Dedifferentiated amniotic fluid mesenchymal stem cell (primary cell): ENCODE data around the gene DUSP2.
"Not testable (repeated sequence)": the region's sequence is repeated elsewhere in the genome, so short reads cannot be mapped to it uniquely, and the experiment has no call there.

Experiments
- DNase-seq: peaks from one replicate; pipeline ENCODE4 v3.0.0-alpha.2; 2016; ENCODE audit errors: extremely low spot score

The DUSP2 gene

DNA sequence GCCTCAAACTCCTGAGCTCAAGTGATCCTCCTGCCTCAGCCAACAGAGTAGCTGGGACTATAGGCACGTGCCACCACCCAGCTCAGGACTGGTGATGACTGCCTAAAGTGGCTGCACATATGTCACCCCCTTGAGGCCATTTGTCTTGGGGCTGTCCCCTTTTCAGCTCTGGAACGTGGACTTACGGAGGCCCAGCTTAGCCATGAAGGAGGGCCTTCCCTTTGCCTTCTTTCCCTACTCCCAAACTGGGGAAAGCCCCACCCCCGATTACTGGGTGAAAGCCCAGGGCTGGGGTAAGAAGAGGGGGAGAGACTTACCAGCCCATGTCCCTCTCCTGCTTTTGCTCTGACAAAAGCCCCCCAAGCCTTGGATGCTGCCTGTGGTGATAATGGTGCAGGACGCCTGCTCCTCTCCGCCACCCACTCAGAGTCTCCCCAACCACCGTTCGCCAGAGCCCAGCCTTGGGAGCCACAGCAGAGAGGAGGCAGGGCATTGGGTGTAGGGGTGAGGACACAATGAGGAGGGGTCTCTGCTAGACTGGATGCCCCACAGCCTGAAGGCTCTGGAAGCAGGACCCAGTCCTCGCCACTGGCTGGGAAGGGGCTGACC lies 2.5 kb upstream of the DUSP2 start:
- no peak for DNase-seq

DNA sequence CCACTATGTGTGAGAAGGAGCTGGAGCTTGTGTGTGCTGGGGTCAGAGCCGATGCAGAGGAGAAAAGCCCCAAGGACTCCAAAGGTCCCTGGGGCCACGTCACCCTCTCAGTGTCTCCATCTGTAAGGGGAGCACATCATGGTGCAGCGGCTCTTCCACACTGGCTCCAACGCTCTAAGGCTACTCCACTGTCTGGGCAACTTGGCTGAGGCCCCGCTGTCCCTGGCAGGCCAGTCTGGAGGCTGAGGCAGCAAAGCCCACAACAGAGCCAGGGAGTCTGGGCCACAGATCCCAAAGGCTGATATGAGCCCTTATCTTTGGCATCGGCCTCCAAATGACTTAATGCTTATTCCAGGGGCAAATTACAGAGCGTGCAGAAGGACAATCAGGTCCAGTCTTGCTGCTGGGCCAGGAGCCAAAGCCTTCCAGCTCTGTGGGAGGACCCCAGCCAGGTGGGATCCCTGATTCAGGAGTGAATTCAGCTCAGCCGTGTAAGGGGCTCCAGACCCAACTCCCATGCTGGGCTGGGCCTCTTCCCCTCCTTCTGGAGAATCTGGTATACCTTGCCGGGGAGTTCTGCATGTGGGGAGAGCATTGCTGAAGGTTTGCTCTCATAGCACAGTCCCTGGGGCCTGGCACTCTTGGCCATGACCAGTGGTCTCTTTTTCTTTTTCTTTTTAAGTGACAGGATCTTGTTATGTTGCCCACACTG lies 1.8 kb upstream of the DUSP2 start:
- no peak for DNase-seq

DNA sequence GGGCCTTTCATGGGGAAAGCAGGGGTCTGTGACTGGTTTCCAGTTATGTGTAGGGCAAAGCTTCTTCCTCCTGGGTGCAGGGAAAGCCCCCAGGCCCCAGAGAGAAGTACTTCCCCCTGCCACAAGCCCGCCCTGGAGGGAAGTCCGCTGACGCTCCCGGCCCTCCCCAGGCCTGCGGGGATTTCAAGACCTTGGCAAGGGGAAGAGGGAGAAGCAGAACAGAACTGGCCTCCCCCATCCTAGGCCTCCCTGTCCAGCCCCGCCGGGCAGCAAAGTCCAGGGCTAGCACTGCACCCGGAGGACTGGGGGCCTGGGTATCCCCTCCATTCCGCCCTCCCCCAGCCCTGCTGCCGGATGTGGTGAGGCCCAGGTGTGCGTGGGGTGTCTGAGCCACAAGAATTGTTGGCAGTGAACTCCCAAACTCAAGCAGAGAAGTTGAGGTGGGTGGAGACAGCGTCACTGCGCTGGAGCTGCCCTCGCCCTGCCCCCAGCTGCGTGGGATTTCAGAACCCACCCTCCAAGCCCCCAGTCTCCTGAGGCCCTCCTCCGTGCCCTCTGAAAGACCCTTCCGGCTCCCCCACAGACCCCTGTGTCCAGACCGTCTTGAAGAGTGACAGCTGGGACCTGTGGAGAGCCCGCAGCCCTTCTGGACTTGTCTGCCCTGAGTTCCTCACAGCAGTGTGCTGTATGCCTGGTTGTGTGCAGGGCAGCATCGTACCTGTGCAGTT lies 1.1 kb upstream of the DUSP2 start:
- no peak for DNase-seq

DNA sequence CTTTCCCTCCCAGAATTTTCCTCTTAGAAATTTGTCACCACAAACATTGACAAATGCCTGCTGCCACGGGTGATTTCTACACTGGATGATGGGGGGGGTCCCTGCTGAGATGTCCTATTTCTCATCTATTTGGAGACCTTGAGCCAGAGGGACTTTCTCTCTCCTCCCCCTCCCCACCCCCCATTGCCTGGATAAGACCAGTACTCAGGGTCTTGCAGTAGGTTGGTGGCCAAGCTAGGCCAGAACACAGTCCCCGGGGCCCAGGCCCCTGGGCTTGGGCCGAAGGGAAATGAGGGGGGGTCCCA lies 560 bp upstream of the DUSP2 start:
- no peak for DNase-seq

DNA sequence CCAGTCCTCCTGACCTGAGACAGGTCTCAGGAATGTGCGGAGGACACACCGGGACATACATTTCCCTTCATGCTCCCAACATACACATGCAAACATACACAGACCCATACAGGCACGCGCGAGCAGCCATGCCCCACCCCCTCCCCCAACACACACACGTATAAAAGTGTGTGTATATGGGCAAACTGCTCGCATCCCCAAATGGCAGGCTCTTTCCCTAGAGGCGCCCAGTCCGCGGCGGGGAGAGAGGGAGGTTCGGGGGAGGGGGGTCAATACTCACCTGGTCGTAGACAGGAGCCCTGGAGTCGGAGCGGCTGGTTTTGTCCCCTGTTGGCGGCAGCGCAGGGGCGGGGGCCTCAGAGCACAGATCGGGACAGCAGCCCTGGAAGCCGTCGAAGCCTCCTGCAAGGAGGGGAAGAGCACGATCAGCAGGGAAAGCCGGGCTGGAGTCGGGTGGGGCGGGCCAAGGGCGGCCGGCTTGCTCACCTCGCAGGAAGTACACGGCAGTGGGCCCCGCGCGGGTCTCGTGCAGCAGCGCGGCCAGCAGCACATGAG lies 682 bp downstream of the DUSP2 start:
- no peak for DNase-seq

DNA sequence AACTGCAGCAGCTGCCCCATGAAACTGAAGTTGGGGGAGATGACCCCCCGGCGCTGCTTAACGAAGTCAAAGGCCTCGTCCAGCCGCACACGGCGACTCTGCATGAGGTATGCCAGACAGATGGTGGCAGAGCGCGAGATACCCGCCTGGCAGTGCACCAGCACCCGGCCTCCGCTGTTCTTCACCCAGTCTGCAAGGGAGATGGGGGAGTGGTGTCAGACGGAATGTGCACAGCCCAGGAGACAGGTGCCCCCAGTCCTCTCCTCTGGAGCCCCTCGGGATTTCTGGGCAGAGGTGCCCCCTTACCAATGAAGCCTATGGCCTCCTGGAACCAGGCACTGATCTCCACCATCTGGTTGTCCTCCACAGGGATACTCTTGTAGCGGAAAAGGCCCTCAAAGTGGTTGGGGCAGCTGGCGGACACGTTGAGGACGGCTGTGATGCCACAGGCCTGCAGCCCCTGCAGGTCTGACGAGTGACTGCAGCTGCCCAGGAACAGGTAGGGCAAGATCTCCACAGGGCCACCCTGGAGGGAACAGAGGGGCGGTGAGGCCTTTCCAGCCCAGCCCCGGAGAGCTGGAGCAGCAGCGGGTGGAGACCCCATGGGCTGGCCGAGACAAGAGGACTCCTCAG lies 1.3 kb downstream of the DUSP2 start:
- DNase-seq: no peak

DNA sequence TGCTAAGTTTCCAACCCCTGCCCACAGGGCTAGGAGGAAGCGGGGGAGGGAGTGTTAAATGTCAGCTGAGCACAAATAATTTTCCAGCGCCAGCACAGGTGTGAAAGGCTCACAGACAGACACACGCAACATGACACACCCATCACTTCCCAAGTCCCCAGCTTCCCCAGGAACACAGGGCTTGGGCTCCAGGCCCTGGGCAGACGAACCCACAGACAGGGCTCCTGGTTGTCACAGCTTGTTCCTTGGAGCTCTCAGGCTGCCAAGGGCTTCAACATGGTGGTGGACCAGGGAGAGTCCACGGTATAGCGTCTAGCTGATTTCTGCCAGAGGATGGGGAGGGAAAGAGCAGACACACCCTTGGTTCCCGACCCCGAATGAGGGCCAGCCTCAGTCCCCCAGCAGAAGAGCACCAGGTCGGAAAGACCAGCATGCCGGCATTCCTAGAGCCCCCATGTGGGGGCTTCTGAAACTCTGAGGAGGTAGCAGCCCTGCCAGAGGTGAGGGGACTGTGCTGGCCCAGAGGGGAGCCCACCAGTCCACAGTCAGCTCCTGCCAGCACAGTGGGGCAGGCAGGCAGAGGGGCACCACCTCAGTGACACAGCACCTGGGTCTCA lies 1.9 kb downstream of the DUSP2 start:
- no peak for DNase-seq

DNA sequence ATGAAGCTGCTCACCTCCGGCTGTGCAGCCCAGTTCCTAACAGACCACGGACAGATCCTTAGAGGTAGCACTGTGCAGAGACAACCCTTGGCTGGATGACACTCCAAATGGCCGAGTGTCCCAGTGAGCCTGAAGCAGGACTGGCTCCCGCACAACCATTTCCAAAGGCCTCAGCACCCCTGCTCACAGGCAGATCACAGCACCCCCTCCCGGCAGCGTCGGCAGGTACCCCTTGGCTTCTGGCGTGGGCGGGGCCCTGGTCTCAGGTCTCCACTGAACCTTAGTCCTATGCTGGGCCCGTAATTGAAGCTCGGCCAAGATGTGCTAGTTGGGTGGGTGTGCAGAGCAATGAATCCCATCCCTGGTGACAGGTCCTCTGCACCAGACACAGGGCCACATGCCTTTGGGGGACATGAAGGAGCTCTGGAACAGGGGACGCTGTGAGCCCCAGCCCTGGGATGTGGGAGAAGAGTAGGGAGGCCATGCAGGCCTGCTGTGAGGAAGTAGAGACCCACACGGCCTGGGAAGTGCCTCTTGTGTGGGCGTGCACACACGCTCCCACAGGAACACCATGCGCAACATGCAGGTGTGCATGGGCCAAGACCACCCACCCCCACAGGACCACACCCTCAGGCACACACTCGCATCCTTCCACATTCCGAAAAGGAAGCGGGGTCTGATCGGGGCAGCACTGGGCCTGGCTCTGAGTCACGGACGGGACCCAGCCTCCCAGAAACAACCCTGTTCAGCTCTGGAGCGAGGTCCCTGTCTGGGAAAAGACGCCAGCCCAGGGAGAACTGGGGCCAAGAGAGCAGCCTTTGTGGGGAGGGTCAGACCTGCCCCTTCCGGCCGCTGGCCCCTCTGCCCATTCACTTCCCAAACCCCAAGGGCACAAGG lies 2.8 kb downstream of the DUSP2 start:
- no peak for DNase-seq

DNA sequence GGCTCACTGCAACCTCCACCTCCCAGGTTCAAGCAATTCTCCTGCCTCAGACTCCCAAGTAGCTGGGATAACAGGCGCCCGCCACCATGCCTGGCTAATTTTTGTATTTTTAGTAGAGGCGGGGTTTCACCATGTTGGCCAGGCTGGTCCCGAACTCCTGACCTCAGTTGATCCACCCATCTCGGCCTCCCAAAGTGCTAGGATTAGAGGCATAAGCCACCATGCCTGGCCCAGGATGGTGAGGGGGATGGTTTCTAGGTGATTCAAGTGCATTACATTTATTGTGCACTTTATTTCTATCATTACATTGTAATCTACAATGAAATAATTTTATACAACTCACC lies 3.6 kb downstream of the DUSP2 start:
- not testable (repeated sequence) for DNase-seq

DNA sequence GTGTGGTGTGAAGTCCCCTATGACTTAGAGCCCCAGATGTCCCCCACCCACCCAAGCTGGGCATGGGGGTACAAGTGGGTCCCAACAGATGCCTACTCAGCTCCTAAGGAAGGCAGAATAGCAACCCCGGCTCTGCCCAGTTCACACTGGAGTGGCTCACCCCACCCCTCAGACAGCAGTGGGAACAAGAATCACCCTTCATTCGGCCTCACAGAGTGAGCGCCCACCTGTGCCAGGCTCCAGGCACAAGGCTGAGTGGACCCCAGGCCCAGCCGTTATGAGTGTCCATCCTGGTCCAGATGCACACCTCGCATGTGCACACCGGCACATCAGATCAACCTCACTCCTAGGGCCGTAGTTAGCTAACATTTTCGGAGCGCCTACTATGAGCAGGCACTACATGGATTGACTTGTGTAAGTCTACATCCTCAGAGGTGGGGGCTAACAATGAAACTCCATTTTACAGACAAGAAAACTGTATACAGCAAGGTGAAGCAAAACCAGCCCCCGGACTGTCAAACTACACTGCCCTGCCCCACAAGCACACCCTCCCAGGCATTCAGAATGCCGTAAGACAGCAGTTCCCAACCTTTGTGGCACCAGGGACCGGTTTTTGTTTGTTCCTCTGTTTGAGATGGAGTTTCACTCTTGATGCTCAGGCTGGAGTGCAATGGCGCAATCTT lies 4.2 kb downstream of the DUSP2 start:
- DNase-seq: no peak

DNA sequence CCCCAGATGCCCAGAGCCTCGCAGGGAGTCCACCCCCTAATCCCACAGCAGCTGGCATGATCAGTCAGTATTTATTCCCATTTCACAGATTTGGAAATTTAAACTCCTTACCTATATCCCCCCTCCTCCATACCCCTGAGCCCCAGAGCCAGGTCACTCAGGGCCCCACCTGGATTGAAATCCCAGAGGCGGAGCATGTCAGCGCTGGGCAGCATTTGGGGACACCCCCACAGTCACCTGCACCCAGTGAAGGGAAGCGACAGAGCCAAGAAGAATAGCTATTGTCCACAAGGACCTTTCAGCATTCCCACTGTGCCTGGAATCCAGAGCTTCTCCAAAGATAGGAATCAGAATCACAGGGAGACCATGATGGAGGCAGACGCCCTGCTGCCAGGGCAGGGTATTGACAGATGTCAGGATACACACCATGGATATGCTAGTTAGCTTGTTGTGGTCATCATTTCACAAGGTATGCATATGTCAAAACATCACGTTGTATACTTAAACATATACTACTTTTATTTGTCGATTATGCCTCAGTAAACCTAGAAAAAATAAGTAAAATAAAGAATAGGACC lies 6.0 kb downstream of the DUSP2 start:
- no peak for DNase-seq

DNA sequence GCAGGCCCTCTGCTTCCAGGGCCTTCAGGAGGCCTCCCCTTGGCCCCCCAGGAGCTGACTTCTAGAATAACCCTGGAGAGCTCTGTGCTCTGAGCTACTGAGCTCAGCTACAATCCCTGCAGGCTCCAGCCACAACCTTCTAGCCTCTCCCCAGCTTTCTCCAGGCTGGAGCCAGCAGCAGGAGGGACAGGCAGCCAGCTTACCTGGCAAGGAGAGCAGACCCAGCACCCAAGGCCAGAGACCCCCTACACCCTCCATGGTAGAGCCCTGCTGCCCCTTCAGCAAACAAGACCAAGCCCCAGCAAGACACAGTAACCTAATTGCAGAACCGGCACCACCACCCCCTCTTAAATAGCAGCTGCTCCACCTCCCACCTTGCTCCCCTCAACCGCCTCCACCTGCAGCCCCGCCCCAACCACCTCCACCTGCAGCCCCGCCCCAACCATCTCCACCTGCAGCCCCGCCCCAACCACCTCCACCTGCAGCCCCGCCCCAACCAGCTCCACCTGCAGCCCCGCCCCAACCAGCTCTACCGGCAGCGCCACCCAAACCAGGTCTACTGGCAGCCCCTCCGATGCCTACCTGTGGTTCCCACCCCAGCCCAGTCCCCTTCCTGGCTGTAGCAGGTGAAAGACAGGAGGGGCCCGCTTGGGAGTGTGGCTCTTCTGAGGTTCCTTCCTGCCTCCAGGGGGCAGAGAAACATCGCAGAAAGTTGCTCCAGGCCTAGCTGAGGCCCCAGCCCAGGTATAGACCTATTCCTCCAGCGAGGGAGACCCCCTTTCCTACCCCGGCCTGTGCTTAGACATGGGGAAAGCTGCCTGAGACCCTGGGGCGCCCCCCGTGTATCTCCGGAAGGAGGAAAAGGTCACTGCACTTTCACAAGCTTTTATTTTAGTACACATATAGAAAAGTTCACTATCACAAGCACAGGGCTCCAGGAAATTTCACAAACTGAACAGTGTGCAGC lies 6.8 kb downstream of the DUSP2 start, which contains the start of gene ASTL:
Gene ASTL, minus strand, starts transcription at position 324 of the 967 bp plus-strand sequence. Its CDS starts 66 bp downstream, at position 258.
- no peak for DNase-seq

DNA sequence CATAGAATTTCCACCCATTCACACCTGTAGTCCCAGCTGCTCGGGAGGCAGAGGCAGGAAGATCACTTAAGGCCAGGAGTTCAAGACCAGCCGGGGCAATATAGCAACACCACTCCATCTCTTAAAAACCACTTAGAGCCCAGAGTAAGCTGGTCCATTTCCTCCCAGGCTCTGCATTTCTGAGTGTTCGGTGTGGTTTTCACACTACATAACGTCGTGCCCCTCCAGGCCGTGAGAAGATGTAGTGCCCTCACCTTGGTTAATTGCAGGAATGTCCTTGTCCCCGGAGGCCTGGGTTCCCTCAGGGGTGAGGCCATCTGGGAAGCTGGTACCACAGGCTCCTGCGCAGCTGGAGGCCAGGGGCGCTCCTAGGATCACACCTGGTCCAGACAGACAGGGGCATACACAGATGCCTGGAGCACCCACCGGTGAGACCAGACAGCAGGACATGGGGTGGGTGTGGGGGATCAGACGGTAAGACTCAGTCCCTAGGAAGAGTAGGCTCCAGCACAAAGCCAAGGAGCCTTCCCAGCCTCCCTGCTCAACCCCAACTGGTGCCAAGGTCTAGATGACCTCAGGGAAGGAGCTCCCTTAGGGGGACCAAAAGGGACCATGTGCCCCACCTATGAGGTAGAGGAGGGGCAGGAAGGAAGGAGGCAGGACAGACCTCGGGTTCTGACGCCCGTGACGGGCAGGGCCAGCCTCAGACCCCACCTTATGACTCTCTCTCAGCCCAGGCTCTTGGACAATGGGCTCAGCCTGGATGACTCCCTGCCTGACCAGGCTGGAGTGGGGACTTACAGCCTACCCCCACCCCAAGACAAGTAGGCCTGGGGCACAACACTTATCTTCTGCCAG lies 7.7 kb downstream of the DUSP2 start:
- DNase-seq: no peak

DNA sequence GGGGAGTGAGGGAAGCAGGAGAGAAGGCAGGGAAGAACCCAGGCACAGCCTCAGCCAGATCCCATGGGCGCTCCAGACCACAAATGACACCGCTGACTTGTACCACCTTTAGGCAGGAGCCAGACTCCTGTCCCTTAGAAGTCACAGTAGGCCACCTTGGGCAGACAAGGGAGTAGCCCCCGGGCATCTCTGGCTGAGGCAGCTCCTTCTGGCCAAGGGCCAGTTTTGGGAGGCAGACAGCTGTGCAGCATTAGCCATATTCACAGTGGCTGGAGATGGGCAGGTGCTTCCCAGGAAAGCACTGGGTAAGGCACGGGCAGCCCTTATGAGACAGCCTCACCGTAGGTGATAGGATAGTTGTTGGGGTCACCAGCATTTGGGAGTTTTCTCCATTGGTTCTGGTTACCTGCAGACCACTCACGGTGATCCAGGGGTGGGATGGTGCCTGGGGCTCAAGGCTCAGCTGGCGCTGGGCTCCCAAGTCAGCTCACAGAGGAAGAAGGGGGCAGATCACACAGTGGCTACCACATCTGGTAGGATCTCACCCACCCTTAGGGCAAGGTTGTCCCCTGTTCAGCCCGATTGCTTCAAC lies 9.0 kb downstream of the DUSP2 start:
- DNase-seq: no peak

DNA sequence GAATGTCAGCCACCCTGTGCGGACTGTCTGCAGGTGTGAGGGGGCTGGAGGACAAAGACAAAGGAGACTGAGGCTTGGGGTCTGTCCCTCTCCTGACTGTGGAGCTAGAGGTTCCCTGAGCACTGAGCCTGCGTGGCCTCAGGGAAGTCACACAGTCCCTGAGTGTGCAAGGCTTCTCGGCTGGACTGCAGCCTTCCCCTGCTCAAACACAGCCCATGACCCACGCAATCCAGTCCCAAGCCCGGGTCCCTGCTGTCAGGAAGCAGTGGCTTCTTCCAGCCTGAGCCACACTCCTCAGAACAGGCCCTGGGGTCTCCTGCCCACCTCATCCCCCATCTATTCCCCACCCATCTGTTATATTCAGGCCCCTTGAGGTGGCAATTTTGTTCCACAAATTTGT lies 9.6 kb downstream of the DUSP2 start:
- no peak for DNase-seq

DNA sequence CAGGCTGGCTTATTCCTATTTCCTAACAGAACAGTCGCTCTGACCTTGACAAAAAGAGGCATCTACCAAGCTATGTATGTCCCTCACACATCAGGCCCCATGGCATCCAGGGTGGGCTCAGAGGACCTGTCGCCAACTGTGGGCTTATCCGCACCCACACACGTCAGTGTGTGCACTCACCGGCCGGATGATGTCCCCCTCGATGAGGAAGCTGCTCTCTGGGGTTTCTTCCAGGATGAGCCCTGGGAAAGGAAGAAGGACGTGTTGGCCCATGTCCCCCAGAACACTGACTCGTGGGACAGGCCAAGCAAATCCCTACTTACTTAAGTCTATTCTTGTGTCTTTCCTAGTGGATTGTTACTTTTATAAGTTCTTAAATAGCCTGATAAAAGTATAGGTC lies 10.1 kb downstream of the DUSP2 start:
- DNase-seq: no peak

DNA sequence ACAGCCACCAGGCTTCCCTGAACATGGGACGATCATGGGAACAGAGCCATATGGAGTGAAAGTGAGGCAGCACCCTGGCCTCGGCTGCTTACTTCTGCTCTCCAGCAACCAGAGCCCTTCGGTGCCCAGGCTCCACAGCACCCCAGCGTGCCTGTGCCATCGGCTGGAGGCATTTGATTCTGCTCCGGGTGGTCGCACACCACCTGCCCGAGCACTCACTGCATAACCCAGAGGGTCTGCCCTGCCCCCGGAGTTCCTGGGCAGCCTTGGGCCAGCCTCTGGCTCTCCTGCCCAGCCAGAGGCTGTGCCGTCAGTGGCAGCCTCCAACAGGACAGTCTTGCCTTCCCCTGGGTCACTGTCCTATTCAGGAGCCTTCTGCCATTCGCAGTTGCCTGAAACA lies 10.8 kb downstream of the DUSP2 start:
- no peak for DNase-seq
